ENCODE results near the gene LASP1NB.

The LASP1NB gene

DNA sequence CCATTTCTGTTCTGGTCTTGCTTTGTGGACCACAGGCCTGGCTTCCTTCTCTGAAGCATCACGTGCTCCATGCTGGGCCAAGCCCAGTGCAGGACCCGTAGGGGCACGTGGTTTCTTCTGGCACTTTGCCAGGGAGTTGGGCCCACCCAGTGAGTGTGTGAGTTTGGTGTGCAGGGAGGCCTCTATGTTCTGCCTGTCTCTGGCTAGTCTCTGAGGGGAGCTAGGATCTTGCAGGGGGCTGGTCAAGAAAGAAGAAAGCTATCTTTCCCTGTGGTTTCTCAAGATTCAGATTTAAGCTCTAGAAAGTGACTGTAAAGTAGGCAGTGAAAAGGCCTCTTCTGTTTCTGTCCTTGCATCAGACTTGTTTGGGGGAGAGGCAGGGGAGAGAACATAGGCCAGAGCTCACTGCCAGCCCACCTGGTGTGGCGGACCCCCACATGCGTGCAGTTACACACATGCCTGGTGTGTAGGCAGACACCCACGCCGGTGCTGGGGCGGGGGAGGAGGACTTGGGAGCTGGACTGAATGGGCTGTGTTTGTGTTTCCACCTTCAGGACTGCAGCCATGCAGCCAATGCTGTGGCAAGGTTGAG is 43.7 kb upstream of the LASP1NB start:
- peak overlapping the region; percentile 16 for H3K4me2 ChIP-seq (ENCODE audit: low read depth, low read length)
- H3K79me1 ChIP-seq (ENCODE audit: low read depth in 1 of 2, low read length in 2 of 2), result peaks cover 0 to 86% of the 10 kb centered on the region in 2 experiments; a peak in 2 of 4 replicates
- H3K9me1 ChIP-seq (ENCODE audit: insufficient read depth, low read length), result peaks cover 48% of the 10 kb centered on the region
- intact Hi-C loops (cut with micrococcal nuclease), result loop anchor here (2.0 kb wide), 1 partner anchor 13 kb away; no protein-coding TSS in a partner anchor
- H4K91ac ChIP-seq (ENCODE audit: insufficient read depth, low read depth, low read length), result peak overlapping the region; percentile 48
- H2AK9ac ChIP-seq (replicated peaks; ENCODE audit: low read depth, low read length, poor library complexity), result peak overlapping the region; percentile 85
- H3K14ac ChIP-seq (replicated peaks; ENCODE audit: low read depth, low read length), result peak overlapping the region; percentile 34
- H3K18ac ChIP-seq (ENCODE audit: low read depth, low read length), result no peak overlapping the region
- peak overlapping the region; percentile 60 for H2AFZ ChIP-seq (replicated peaks; ENCODE audit: low read length, poor library complexity)
- peaks cover 100% of the 10 kb centered on the region for H4K20me1 ChIP-seq (ENCODE audit: insufficient read depth, low read length)
- H3K27ac ChIP-seq (ENCODE audit: insufficient read depth, low read length), result peak overlapping the region; percentile 74
- H2BK15ac ChIP-seq (ENCODE audit: low read depth, low read length), result no peak overlapping the region
- no peaks in the 10 kb centered on the region for H3K27me3 ChIP-seq (ENCODE audit: control insufficient read depth, insufficient read depth, low read length)
- dilution Hi-C loops (cut with HindIII; ENCODE audit: low sequenced_read_pairs, unreplicated experiment), result no loop called here
- no TSS peak for BruUV-seq (replicated peaks)
- ChIA-PET POLR2A (ENCODE audit: unreplicated experiment) (interaction anchor here (0.6 kb wide), 1 partner anchor 476 kb away, joined by 5 read pairs; no protein-coding TSS in a partner anchor), CTCF (no interaction called here)
- H2AK5ac ChIP-seq (ENCODE audit: low read depth, low read length), result peak overlapping the region; percentile 74
- peak overlapping the region; percentile 75 for H3K4ac ChIP-seq (ENCODE audit: low read depth, low read length)
- peak overlapping the region; percentile 59 to 65 for H4K8ac ChIP-seq (ENCODE audit: low read depth in 2 of 2, low read length in 2 of 2)
- TF ChIP-seq, protein P1, sequence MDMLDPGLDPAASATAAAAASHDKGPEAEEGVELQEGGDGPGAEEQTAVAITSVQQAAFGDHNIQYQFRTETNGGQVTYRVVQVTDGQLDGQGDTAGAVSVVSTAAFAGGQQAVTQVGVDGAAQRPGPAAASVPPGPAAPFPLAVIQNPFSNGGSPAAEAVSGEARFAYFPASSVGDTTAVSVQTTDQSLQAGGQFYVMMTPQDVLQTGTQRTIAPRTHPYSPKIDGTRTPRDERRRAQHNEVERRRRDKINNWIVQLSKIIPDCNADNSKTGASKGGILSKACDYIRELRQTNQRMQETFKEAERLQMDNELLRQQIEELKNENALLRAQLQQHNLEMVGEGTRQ (IDR thresholded peaks at IDR 0.05; ENCODE audit: low read depth, low read length), result peak; percentile 96
- peak; percentile 52; the same call in 1 of the 2 replicates for TF ChIP-seq BHLHE40 (IDR thresholded peaks at IDR 0.05; ENCODE audit: low read depth, low read length)
- TF ChIP-seq RFX5 (IDR thresholded peaks at IDR 0.05; ENCODE audit: low read depth, low read length), result no peak
- TF ChIP-seq FOS (IDR thresholded peaks at IDR 0.05; ENCODE audit: low read depth, low read length), result no peak
- no peak for TF ChIP-seq RCOR1 (IDR thresholded peaks at IDR 0.05; ENCODE audit: insufficient replicate concordance, low read length)
- WGBS, 2 experiments (ENCODE audit: extremely low coverage in 2 of 2, insufficient read length in 1 of 2), result 40% methylated on average over 1 of the region's 8 CpGs; no CpG with 5 or more reads in 1 of the 2 experiments
- peaks cover 79% of the 10 kb centered on the region for H3K36me3 ChIP-seq (ENCODE audit: control insufficient read depth, insufficient read depth, low read length)
- peak overlapping the region; percentile 76 for H3K23ac ChIP-seq (ENCODE audit: low read depth, low read length)
- peak overlapping the region; percentile 9; the same call in 1 of the 2 replicates for H2BK120ac ChIP-seq (ENCODE audit: low read depth, low read length)
- peak; percentile 2; the same call in 1 of the 2 replicates for ATAC-seq (ENCODE audit: low read depth)
- no peak overlapping the region for H4K5ac ChIP-seq (ENCODE audit: low read depth, low read length)
- peak overlapping the region; percentile 10; the same call in 1 of the 2 replicates for H3K9ac ChIP-seq (ENCODE audit: low read depth, low read length)
- H2BK20ac ChIP-seq (ENCODE audit: low read depth, low read length), result no peak overlapping the region
- H2BK5ac ChIP-seq (ENCODE audit: low read depth, low read length, poor library complexity, severe bottlenecking), result peak overlapping the region; percentile 15
- H3K4me3 ChIP-seq (ENCODE audit: insufficient read depth, low read depth, low read length), result no peak overlapping the region
- H3K4me1 ChIP-seq (ENCODE audit: control insufficient read depth, insufficient read depth, low read length), result peaks cover 66% of the 10 kb centered on the region
- in situ Hi-C loops (cut with MboI; ENCODE audit: low sequenced_read_pairs), result no loop called here
- DNase-seq, result peak; percentile 48
- H3K9me3 ChIP-seq (ENCODE audit: control insufficient read depth, insufficient read depth, low read length), result no peaks in the 10 kb centered on the region
- H3K56ac ChIP-seq (ENCODE audit: extremely low read depth, insufficient read depth, low read length), result no peak overlapping the region

Measured in IMR-90 (cell line).